Uterus (tissue), 2 donors: Measurements from ENCODE around the gene CNNM3.

Source experiments
- POLR2A ChIP-seq, 2 donors: fragments of 450-650 bp; IDR thresholded peaks; one replicate each; pipeline ENCODE4 v1.6.1; 2016; ENCODE audit warnings: antibody characterized with exemption in 2 of 2, mild to moderate bottlenecking in 1 of 2, moderate library complexity in 1 of 2
- TF ChIP-seq, protein P1 (sequence below), 4 experiments: fragments of 200-600 bp in 2 of 4; fragments of 450-650 bp in 2 of 4; sonication (generic) in 2 of 4; IDR thresholded peaks; one replicate each; pipeline ENCODE4 v1.5.1; 2016 to 2019; ENCODE audit warnings: antibody characterized with exemption in 4 of 4, mild to moderate bottlenecking in 2 of 4, moderate library complexity in 1 of 4

DNA sequence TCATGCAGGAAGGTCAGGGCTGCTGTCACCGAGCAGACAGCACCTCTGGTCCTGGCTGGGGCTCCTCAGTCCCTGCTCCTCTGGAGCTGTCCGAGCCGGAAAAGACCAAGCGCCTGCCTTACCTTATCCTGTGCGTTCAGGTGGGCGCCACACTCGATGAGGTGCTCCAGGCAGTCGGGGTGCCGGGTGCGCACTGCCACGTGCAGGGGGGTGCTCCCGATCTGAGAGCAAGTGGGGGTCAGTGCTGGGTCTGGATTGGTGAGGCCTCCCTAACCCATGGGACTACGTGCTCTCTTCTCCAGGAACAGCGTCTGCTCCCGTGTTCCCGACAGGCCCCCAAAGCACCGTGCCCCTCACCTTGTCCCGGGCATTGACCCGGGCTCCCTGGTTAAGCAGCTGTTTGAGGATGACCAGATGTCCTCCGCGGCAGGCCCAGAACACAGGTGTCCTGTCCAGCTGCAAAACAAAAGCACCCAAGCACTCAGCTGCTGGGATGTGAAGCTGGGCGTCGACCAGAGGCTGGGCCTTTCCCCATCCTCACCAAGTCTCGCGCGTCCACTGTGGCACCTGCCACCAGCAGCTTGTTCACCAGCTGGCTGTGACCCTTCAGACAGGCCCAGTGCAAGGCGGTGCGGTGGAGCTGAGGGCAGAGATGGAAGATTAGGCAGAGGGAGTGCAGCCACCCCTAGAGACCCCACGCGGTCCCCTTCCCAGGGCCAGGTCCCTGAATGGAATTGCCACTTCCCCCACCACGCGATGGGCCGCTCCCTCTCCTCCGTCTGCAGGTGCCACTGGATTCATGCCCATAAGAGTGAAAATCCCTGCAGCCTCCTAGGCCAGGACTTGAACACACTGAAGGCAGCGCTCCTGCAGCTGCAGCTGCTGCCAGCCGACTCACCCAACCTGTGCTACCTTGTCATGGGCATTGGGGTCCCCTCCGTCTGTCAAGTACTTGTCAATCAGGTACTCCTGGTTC lies 24.1 kb downstream of the CNNM3 start:
- TF ChIP-seq, protein P1, sequence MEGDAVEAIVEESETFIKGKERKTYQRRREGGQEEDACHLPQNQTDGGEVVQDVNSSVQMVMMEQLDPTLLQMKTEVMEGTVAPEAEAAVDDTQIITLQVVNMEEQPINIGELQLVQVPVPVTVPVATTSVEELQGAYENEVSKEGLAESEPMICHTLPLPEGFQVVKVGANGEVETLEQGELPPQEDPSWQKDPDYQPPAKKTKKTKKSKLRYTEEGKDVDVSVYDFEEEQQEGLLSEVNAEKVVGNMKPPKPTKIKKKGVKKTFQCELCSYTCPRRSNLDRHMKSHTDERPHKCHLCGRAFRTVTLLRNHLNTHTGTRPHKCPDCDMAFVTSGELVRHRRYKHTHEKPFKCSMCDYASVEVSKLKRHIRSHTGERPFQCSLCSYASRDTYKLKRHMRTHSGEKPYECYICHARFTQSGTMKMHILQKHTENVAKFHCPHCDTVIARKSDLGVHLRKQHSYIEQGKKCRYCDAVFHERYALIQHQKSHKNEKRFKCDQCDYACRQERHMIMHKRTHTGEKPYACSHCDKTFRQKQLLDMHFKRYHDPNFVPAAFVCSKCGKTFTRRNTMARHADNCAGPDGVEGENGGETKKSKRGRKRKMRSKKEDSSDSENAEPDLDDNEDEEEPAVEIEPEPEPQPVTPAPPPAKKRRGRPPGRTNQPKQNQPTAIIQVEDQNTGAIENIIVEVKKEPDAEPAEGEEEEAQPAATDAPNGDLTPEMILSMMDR (IDR thresholded peaks at IDR 0.05), result no peak
- no peak for TF ChIP-seq POLR2A (IDR thresholded peaks at IDR 0.05)
